ENCODE results near the gene ZNF18. TPM values are rescaled to one million over a fixed set of nuclear protein-coding genes. Genes with fewer than 3 reads are reported as not detected.
A peak's percentile ranks its signal among the peaks of the same experiment; 100 is the strongest.

ZNF18 gene
- total and polyA plus RNA-seq, 2 of the 4 experiments (the other 2 are of a cell fraction): 4.5 to 11.7 TPM

DNA sequence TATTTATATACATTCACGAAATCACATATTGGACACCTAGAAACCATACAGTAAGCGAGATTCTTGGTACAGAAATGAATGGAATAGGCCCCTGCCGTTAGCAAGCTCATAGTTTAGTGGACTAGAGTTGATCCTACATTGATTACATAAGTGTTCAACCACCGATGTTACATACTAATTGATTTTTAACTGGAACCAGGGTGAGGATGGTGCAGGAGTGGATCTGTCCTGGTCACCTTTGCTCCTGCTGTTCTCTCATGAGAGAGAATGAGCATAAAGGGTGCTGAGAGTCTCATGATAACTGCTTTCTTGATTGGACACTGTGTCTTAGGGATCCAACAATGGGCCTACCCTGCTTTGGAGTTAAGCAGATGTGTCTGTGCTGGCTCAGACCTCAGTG lies 37.3 kb upstream of the ZNF18 start:
- dilution Hi-C loops (cut with HindIII; ENCODE audit: low sequenced_read_pairs, unreplicated experiment): no loop called here
- ChIA-PET CTCF (interaction anchor here (0.8 kb wide), 1 partner anchor 10 kb away, joined by 8 read pairs; no protein-coding TSS in a partner anchor), POLR2A (ENCODE audit: unreplicated experiment) (no interaction called here)

More for the DNA sequence above, 37.3 kb upstream of the ZNF18 start:
- Histone ChIP-seq H3K23ac (ENCODE audit: low read depth, low read length) (0 out of 2 replicates have a peak overlapping the region, but pooled peaks have one; percentile 33), H2AK5ac (ENCODE audit: low read depth, low read length) (no peak overlapping the region), H3K4ac (ENCODE audit: low read depth, low read length) (no peak overlapping the region), H2BK20ac (ENCODE audit: low read depth, low read length) (no peak overlapping the region), H3K27ac (ENCODE audit: insufficient read depth, low read length) (no peak overlapping the region), H3K27me3 (ENCODE audit: control insufficient read depth, insufficient read depth, low read length) (no peaks in the 10 kb centered on the region), H3K9me3 (ENCODE audit: control insufficient read depth, insufficient read depth, low read length) (no peaks in the 10 kb centered on the region), H3K4me1 (ENCODE audit: control insufficient read depth, insufficient read depth, low read length) (no peaks in the 10 kb centered on the region; the same call in 1 of the 2 replicates), H2BK120ac (ENCODE audit: low read depth, low read length) (no peak overlapping the region), H3K9me1 (ENCODE audit: insufficient read depth, low read length) (no peaks in the 10 kb centered on the region), H2AK9ac (replicated peaks; ENCODE audit: low read depth, low read length, poor library complexity) (no peak overlapping the region), H3K4me2 (ENCODE audit: low read depth, low read length) (no peak overlapping the region), H3K36me3 (ENCODE audit: control insufficient read depth, insufficient read depth, low read length) (peaks cover 3% of the 10 kb centered on the region), H2BK5ac (ENCODE audit: low read depth, low read length, poor library complexity, severe bottlenecking) (no peak overlapping the region), H3K79me1 (ENCODE audit: low read depth in 1 of 2, low read length in 2 of 2) (peaks cover 29 to 50% of the 10 kb centered on the region in 2 experiments), H4K8ac (ENCODE audit: low read depth in 2 of 2, low read length in 2 of 2) (no peak overlapping the region), H3K9ac (ENCODE audit: low read depth, low read length) (no peak overlapping the region), H4K20me1 (ENCODE audit: insufficient read depth, low read length) (peaks cover 36% of the 10 kb centered on the region), H3K14ac (replicated peaks; ENCODE audit: low read depth, low read length) (no peak overlapping the region), H3K4me3 (ENCODE audit: insufficient read depth, low read depth, low read length) (no peak overlapping the region), H2AFZ (replicated peaks; ENCODE audit: low read length, poor library complexity) (no peak overlapping the region), H4K5ac (ENCODE audit: low read depth, low read length) (no peak overlapping the region), H4K91ac (ENCODE audit: insufficient read depth, low read depth, low read length) (no peak overlapping the region), H2BK15ac (ENCODE audit: low read depth, low read length) (no peak overlapping the region), H3K18ac (ENCODE audit: low read depth, low read length) (no peak overlapping the region), H3K56ac (ENCODE audit: extremely low read depth, insufficient read depth, low read length) (no peak overlapping the region)
- intact Hi-C loops (cut with micrococcal nuclease): no loop called here
- BruUV-seq (replicated peaks): no TSS peak
- ATAC-seq (ENCODE audit: low read depth): no peak
- no CpG with 5 or more reads among the region's 4 CpGs for WGBS, 2 experiments (ENCODE audit: extremely low coverage in 2 of 2, insufficient read length in 1 of 2)
- no peak for DNase-seq
- TF ChIP-seq POLR2A (IDR thresholded peaks at IDR 0.05; ENCODE audit: low read depth, low read length): no peak
- no peak for TF ChIP-seq NFE2L2 (IDR thresholded peaks at IDR 0.05; ENCODE audit: low read depth, low read length)
- TF ChIP-seq, protein P1, sequence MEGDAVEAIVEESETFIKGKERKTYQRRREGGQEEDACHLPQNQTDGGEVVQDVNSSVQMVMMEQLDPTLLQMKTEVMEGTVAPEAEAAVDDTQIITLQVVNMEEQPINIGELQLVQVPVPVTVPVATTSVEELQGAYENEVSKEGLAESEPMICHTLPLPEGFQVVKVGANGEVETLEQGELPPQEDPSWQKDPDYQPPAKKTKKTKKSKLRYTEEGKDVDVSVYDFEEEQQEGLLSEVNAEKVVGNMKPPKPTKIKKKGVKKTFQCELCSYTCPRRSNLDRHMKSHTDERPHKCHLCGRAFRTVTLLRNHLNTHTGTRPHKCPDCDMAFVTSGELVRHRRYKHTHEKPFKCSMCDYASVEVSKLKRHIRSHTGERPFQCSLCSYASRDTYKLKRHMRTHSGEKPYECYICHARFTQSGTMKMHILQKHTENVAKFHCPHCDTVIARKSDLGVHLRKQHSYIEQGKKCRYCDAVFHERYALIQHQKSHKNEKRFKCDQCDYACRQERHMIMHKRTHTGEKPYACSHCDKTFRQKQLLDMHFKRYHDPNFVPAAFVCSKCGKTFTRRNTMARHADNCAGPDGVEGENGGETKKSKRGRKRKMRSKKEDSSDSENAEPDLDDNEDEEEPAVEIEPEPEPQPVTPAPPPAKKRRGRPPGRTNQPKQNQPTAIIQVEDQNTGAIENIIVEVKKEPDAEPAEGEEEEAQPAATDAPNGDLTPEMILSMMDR (conservative IDR thresholded peaks at IDR 0.05; ENCODE audit: low read depth, low read length): no peak
- no peak for TF ChIP-seq MAZ (IDR thresholded peaks at IDR 0.05; ENCODE audit: borderline replicate concordance, low read depth, low read length)
- no peak for TF ChIP-seq BHLHE40 (IDR thresholded peaks at IDR 0.05; ENCODE audit: low read depth, low read length)
- no peak for TF ChIP-seq CEBPB (IDR thresholded peaks at IDR 0.05; ENCODE audit: low read depth, low read length)
- no peak for TF ChIP-seq RFX5 (IDR thresholded peaks at IDR 0.05; ENCODE audit: low read depth, low read length)
- TF ChIP-seq FOS (IDR thresholded peaks at IDR 0.05; ENCODE audit: low read depth, low read length): no peak
- TF ChIP-seq MXI1 (IDR thresholded peaks at IDR 0.05; ENCODE audit: borderline replicate concordance, low read depth, low read length): no peak
- TF ChIP-seq SMC3 (IDR thresholded peaks at IDR 0.05; ENCODE audit: low read depth, low read length): no peak
- no peak for TF ChIP-seq MAFK (IDR thresholded peaks at IDR 0.05; ENCODE audit: low read depth, low read length)
- no peak for TF ChIP-seq CHD1 (IDR thresholded peaks at IDR 0.05; ENCODE audit: low read depth, low read length)
- TF ChIP-seq, protein P2, sequence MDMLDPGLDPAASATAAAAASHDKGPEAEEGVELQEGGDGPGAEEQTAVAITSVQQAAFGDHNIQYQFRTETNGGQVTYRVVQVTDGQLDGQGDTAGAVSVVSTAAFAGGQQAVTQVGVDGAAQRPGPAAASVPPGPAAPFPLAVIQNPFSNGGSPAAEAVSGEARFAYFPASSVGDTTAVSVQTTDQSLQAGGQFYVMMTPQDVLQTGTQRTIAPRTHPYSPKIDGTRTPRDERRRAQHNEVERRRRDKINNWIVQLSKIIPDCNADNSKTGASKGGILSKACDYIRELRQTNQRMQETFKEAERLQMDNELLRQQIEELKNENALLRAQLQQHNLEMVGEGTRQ (IDR thresholded peaks at IDR 0.05; ENCODE audit: low read depth, low read length): no peak
- TF ChIP-seq, protein P3, sequence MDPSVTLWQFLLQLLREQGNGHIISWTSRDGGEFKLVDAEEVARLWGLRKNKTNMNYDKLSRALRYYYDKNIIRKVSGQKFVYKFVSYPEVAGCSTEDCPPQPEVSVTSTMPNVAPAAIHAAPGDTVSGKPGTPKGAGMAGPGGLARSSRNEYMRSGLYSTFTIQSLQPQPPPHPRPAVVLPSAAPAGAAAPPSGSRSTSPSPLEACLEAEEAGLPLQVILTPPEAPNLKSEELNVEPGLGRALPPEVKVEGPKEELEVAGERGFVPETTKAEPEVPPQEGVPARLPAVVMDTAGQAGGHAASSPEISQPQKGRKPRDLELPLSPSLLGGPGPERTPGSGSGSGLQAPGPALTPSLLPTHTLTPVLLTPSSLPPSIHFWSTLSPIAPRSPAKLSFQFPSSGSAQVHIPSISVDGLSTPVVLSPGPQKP (IDR thresholded peaks at IDR 0.05; ENCODE audit: borderline replicate concordance, low read depth, low read length): no peak
- in situ Hi-C loops (cut with MboI; ENCODE audit: low sequenced_read_pairs): no loop called here

Data from IMR-90 (cell line).